Neuronal stem cell (in vitro differentiated cells): ENCODE data around the gene NUP214.
"Not testable (repeated sequence)": the region's sequence is repeated elsewhere in the genome, so short reads cannot be mapped to it uniquely, and the experiment has no call there.

Source experiments
- DNase-seq: peaks from one replicate; pipeline ENCODE4 v3.0.0-alpha.2; 2013; ENCODE audit warnings: low spot score
- H2AFZ ChIP-seq: one replicate; pipeline ENCODE4 v1.6.1; 2013; ENCODE audit warnings: mild to moderate bottlenecking, low read length, inconsistent platforms
- H2AK5ac ChIP-seq: 2 replicates; pipeline ENCODE4 v1.6.1; 2013; ENCODE audit warnings: low read depth, mild to moderate bottlenecking, inconsistent platforms, low read length, moderate library complexity, mixed read lengths
- H2BK120ac ChIP-seq: 2 replicates; pipeline ENCODE4 v1.6.1; 2013; ENCODE audit warnings: low read depth, mild to moderate bottlenecking, inconsistent platforms, low read length, moderate library complexity, mixed read lengths
- H2BK12ac ChIP-seq: one replicate; pipeline ENCODE4 v1.6.1; 2013; ENCODE audit warnings: low read length, inconsistent platforms
- H2BK15ac ChIP-seq: 2 replicates; pipeline ENCODE4 v1.6.1; 2013; ENCODE audit warnings: mild to moderate bottlenecking, low read length, inconsistent platforms, mixed read lengths
- H2BK5ac ChIP-seq: one replicate; pipeline ENCODE4 v1.6.1; 2013; ENCODE audit warnings: inconsistent platforms, mild to moderate bottlenecking, low read length, moderate library complexity
- H3K14ac ChIP-seq: one replicate; pipeline ENCODE4 v1.6.1; 2013; ENCODE audit warnings: low read length, inconsistent platforms
- H3K18ac ChIP-seq: 2 replicates; pipeline ENCODE4 v1.6.1; 2013; ENCODE audit warnings: low read length, inconsistent platforms
- H3K23ac ChIP-seq: 2 replicates; pipeline ENCODE4 v1.6.1; 2013; ENCODE audit warnings: low read depth, mild to moderate bottlenecking, mixed read lengths, low read length, inconsistent platforms; ENCODE audit not compliant: poor library complexity
- H3K27ac ChIP-seq: replicated peaks from 3 replicates; pipeline ENCODE4 v1.5.1; 2013; ENCODE audit warnings: low read length, inconsistent platforms
- H3K27me3 ChIP-seq, 3 experiments: 2 replicates each; pipeline ENCODE4 v1.6.1; 2013; ENCODE audit warnings: low read length in 3 of 3, mild to moderate bottlenecking in 2 of 3, inconsistent platforms in 1 of 3, low read depth in 1 of 3, mixed read lengths in 1 of 3, moderate library complexity in 1 of 3; ENCODE audit not compliant: control insufficient read depth in 3 of 3, insufficient read depth in 3 of 3
- H3K36me3 ChIP-seq, 2 donors: replicated peaks in 1 of 2; 2 replicates each; pipeline ENCODE4 v1.6.1; 2013; ENCODE audit warnings: low read length in 2 of 2; ENCODE audit not compliant: control insufficient read depth in 2 of 2, insufficient read depth in 2 of 2
- H3K4ac ChIP-seq: 2 replicates; pipeline ENCODE4 v1.6.1; 2013; ENCODE audit warnings: inconsistent platforms, mild to moderate bottlenecking, low read length, moderate library complexity
- H3K4me1 ChIP-seq, 2 donors: 1 replicate in 1 of 2; 2 replicates in 1 of 2; pipeline ENCODE4 v1.6.1; 2013; ENCODE audit warnings: low read length in 2 of 2, low read depth in 1 of 2; ENCODE audit not compliant: control insufficient read depth in 2 of 2, insufficient read depth in 1 of 2
- H3K4me2 ChIP-seq: one replicate; pipeline ENCODE4 v1.6.1; 2013; ENCODE audit warnings: mild to moderate bottlenecking, low read length, inconsistent platforms; ENCODE audit not compliant: insufficient read depth, poor library complexity, severe bottlenecking
- H3K4me3 ChIP-seq, 2 donors: 2 replicates each; pipeline ENCODE4 v1.5.1; 2013; ENCODE audit warnings: low read length in 2 of 2, mild to moderate bottlenecking in 2 of 2, inconsistent platforms in 1 of 2, moderate library complexity in 1 of 2
- H3K79me1 ChIP-seq: one replicate; pipeline ENCODE4 v1.6.1; 2013; ENCODE audit warnings: low read depth, mild to moderate bottlenecking, inconsistent platforms, low read length, moderate library complexity
- H3K9ac ChIP-seq: one replicate; pipeline ENCODE4 v1.6.1; 2013; ENCODE audit warnings: mild to moderate bottlenecking, low read depth, low read length, inconsistent platforms; ENCODE audit not compliant: poor library complexity
- H3K9me3 ChIP-seq, 2 donors: replicated peaks in 1 of 2; 2 replicates each; pipeline versions ENCODE3 to v1.6.1; 2013; ENCODE audit warnings: low read length in 2 of 2, mild to moderate bottlenecking in 2 of 2, inconsistent platforms in 1 of 2, low read depth in 1 of 2, mixed read lengths in 1 of 2, moderate library complexity in 1 of 2; ENCODE audit not compliant: control insufficient read depth in 2 of 2, insufficient read depth in 1 of 2
- H4K8ac ChIP-seq: one replicate; pipeline ENCODE4 v1.6.1; 2013; ENCODE audit warnings: low read depth, mild to moderate bottlenecking, inconsistent platforms, low read length, moderate library complexity
- H4K91ac ChIP-seq: one replicate; pipeline ENCODE4 v1.6.1; 2013; ENCODE audit warnings: low read length, low read depth, mild to moderate bottlenecking, inconsistent platforms; ENCODE audit not compliant: poor library complexity
- WGBS, 2 donors: extraction: QIAGEN DNeasy Blood & Tissue Kit; methylation state at CpG; one replicate each; pipeline ENCODE4 v1.1.7; 2013; ENCODE audit warnings: missing lambda C conversion rate in 2 of 2, mixed read lengths in 1 of 2; ENCODE audit not compliant: insufficient read length in 2 of 2, insufficient replicate concordance in 1 of 2; ENCODE audit errors: extremely low coverage in 2 of 2; 5-methylcytosine and 5-hydroxymethylcytosine counted together

The NUP214 gene

DNA sequence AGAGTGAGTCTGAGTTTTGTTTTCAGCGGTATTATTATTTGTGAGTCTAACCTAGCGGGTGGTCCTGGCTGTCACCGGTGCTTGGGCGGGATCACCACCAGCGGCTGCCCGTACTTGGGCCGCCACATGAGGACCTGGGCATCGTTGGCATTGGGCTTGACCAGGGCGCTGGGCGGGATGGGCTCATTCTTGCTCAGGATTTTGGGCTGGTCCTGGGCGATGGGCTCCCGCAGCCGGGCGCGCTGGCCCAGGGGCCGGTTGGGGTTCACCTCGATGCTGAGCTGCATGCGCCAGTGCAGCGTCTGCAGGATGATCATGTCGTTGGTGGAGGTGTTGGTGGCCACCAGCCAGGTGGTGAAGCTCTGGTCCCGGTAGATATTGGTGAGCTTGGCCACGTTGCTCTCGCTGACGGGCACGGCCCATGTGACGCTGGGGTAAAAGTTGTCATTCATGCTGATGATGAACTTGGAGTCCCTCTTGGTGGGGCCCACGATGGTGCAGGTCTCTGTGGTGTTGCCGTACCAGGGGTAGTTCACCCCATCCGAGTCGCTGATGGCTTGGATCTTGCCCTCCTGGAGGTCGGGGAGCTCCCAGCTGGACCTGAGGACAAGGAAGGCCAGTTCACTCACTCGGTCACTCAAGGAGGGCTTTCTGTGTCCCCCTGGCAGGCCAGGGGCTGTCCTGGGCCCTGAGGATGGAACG is 135.5 kb downstream of the NUP214 start:
- H3K36me3 ChIP-seq, result peaks cover 0 to 5% of the 10 kb centered on the region in 2 donors
- H3K4me2 ChIP-seq, result no peak overlapping the region
- no peak overlapping the region for H2BK120ac ChIP-seq
- no peak overlapping the region for H3K18ac ChIP-seq
- no peak overlapping the region for H4K91ac ChIP-seq
- no peak overlapping the region for H2AFZ ChIP-seq
- H3K14ac ChIP-seq, result peak overlapping the region; percentile 47
- no peak overlapping the region for H3K4ac ChIP-seq
- H2BK15ac ChIP-seq, result no peak overlapping the region
- H2AK5ac ChIP-seq, result no peak overlapping the region
- H3K4me1 ChIP-seq, result peaks cover 0 to 6% of the 10 kb centered on the region in 2 donors
- peaks cover 2% of the 10 kb centered on the region for H3K79me1 ChIP-seq
- H4K8ac ChIP-seq, result no peak overlapping the region
- peak overlapping the region; percentile 68 for H3K23ac ChIP-seq
- no peak for DNase-seq
- H2BK12ac ChIP-seq, result no peak overlapping the region
- no peak overlapping the region for H3K27ac ChIP-seq
- no peak overlapping the region for H3K9ac ChIP-seq
- no peaks in the 10 kb centered on the region for H3K9me3 ChIP-seq
- WGBS, 2 donors, result no CpG with 5 or more reads among the region's 33 CpGs
- H2BK5ac ChIP-seq, result no peak overlapping the region
- H3K27me3 ChIP-seq, result no peaks in the 10 kb centered on the region
- H3K4me3 ChIP-seq, result no peak overlapping the region

DNA sequence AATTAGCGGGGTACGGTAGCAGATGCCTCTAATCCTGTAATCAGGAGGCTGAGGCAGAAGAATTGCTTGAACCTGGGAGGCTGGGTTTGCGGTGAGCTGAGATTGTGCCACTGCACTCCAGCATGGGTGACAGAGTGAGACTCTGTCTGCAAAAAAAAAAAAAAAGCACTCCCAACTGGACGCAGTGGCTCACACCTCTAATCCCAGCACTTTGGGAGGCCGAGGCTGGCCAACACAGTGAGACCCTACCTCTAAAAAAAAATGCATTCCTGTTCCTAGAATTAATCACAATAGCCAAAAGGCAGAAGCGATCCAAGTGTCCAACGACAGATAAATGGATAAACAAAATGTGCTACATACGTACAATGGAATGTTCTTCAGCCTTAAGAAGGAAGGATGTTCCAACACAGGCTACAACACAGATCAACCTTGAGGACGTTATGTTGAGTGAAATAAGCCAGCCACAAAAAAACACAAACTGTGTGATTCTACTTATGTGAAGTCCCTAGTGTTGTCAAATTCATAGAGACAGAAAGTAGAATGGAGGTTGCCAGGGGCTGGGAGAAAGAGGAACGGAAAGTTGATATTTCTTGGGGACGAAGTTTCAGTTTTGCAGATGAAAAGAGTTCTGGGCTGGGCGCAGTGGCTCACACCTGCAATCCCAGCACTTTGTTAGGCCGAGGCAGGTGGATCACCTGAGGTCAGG is 137.1 kb downstream of the NUP214 start:
- no CpG with 5 or more reads among the region's 13 CpGs for WGBS, 2 donors
- H2AK5ac ChIP-seq, result no peak overlapping the region
- H3K36me3 ChIP-seq, result peaks cover 0 to 5% of the 10 kb centered on the region in 2 donors
- H3K9me3 ChIP-seq, result no peaks in the 10 kb centered on the region
- no peak overlapping the region for H4K91ac ChIP-seq
- H3K79me1 ChIP-seq, result no peaks in the 10 kb centered on the region
- H3K18ac ChIP-seq, result no peak overlapping the region
- H3K4me3 ChIP-seq, result no peak overlapping the region
- H2BK12ac ChIP-seq, result no peak overlapping the region
- DNase-seq, result no peak
- no peak overlapping the region for H3K27ac ChIP-seq
- no peak overlapping the region for H2BK5ac ChIP-seq
- H3K4ac ChIP-seq, result no peak overlapping the region
- no peak overlapping the region for H3K23ac ChIP-seq
- no peak overlapping the region for H4K8ac ChIP-seq
- H2AFZ ChIP-seq, result no peak overlapping the region
- H3K14ac ChIP-seq, result no peak overlapping the region
- no peak overlapping the region for H2BK15ac ChIP-seq
- H3K4me1 ChIP-seq, result peaks cover 0 to 2% of the 10 kb centered on the region in 2 donors
- no peak overlapping the region for H2BK120ac ChIP-seq
- no peak overlapping the region for H3K4me2 ChIP-seq
- H3K27me3 ChIP-seq, result no peaks in the 10 kb centered on the region
- H3K9ac ChIP-seq, result no peak overlapping the region

- WGBS, 2 donors, result no CpG with 5 or more reads among the region's 5 CpGs
- not testable (repeated sequence) for H3K27ac ChIP-seq, H3K9ac ChIP-seq, H4K91ac ChIP-seq, H3K4ac ChIP-seq, H3K36me3 ChIP-seq, H3K79me1 ChIP-seq, H4K8ac ChIP-seq, H2BK5ac ChIP-seq, H3K27me3 ChIP-seq, H3K14ac ChIP-seq, H3K23ac ChIP-seq, H2BK120ac ChIP-seq, H3K18ac ChIP-seq, H2BK15ac ChIP-seq, H3K9me3 ChIP-seq, DNase-seq, H3K4me3 ChIP-seq, H2AFZ ChIP-seq, H3K4me2 ChIP-seq, H2BK12ac ChIP-seq, H2AK5ac ChIP-seq, H3K4me1 ChIP-seq
Observed at GRCh38 chr9:131263033-131263343, 137.6 kb downstream of the NUP214 start.

- DNase-seq, result no peak
- no peak overlapping the region for H3K18ac ChIP-seq
- no peaks in the 10 kb centered on the region for H3K9me3 ChIP-seq
- H3K27ac ChIP-seq, result no peak overlapping the region
- no peak overlapping the region for H3K4me2 ChIP-seq
- H3K36me3 ChIP-seq, result peaks cover 0 to 5% of the 10 kb centered on the region in 2 donors
- no peak overlapping the region for H2BK12ac ChIP-seq
- H3K23ac ChIP-seq, result no peak overlapping the region
- no peak overlapping the region for H2BK5ac ChIP-seq
- no peak overlapping the region for H3K9ac ChIP-seq
- no peak overlapping the region for H3K4me3 ChIP-seq
- no CpG with 5 or more reads among the region's 6 CpGs for WGBS, 2 donors
- no peak overlapping the region for H2BK15ac ChIP-seq
- no peak overlapping the region for H4K91ac ChIP-seq
- no peak overlapping the region for H3K14ac ChIP-seq
- no peaks in the 10 kb centered on the region for H3K27me3 ChIP-seq
- no peaks in the 10 kb centered on the region for H3K79me1 ChIP-seq
- no peak overlapping the region for H2BK120ac ChIP-seq
- no peak overlapping the region for H3K4ac ChIP-seq
- no peak overlapping the region for H2AFZ ChIP-seq
- peaks cover 0 to 2% of the 10 kb centered on the region in 2 donors for H3K4me1 ChIP-seq
- no peak overlapping the region for H4K8ac ChIP-seq
- H2AK5ac ChIP-seq, result no peak overlapping the region
Observed at GRCh38 chr9:131263701-131264100, 138.3 kb downstream of the NUP214 start.
